T-helper 9 cell (primary cell): ENCODE measurements around the gene ZNF394.

ENCODE experiments used
- DNase-seq: peaks from one replicate; pipeline ENCODE4 v3.0.0-alpha.2; 2020

The ZNF394 gene

GRCh38 chr7:99447943-99448342 lies 52.1 kb downstream of the ZNF394 start:
- DNase-seq, result no peak

- DNase-seq, result no peak
Measured at GRCh38 chr7:99446096-99446495, 54.0 kb downstream of the ZNF394 start.
